Upper lobe of left lung (tissue), 4 donors: ENCODE data around the gene GPR150.

Experiments used
- CTCF ChIP-seq, 6 experiments: fragments of 450-650 bp in 4 of 6; fragments of 200-600 bp in 2 of 6; sonication (generic) in 2 of 6; IDR thresholded peaks; one replicate each; pipeline ENCODE4 v1.5.1; 2016 to 2019; ENCODE audit warnings: antibody characterized with exemption in 6 of 6
- POLR2A ChIP-seq, 4 donors: fragments of 450-650 bp; IDR thresholded peaks; one replicate each; pipeline ENCODE4 v1.5.1; 2016 to 2017; ENCODE audit warnings: antibody characterized with exemption in 4 of 4, mild to moderate bottlenecking in 2 of 4

GRCh38 chr5:95619514-95620029 is 315 bp upstream of the GPR150 start:
- TF ChIP-seq CTCF (IDR thresholded peaks at IDR 0.05), result no peak
- TF ChIP-seq POLR2A (IDR thresholded peaks at IDR 0.05), result no peak
